ENCODE results near the gene EFHB. TPM values are rescaled to one million over a fixed set of nuclear protein-coding genes. Genes with fewer than 3 reads are reported as not detected.
A peak's percentile ranks its signal among the peaks of the same experiment; 100 is the strongest.

EFHB gene
- 1.7 and 2.0 TPM in 2 replicates for total RNA-seq (ENCODE audit: low replicate concordance)

- Mint-ChIP-seq H3K4me1 (peaks cover 7% of the 10 kb centered on the region), H3K27me3 (ENCODE audit: insufficient read depth, low read depth) (peaks cover 2% of the 10 kb centered on the region), H3K27ac (peak within 1 kb of the TSS; percentile 61), H3K36me3 (no peaks in the 10 kb centered on the region), H3K4me3 (no peak within 1 kb of the TSS), H3K9me3 (no peaks in the 10 kb centered on the region)
- H3K4me1 ChIP-seq = peaks cover 6% of the 10 kb centered on the region
- peak within 1 kb of the TSS; percentile 98 for H2AFZ ChIP-seq (replicated peaks)
- H3K4me3 ChIP-seq = peak within 1 kb of the TSS; percentile 30
- peak; percentile 86 for DNase-seq (ENCODE audit: low spot score)
- no peaks in the 10 kb centered on the region for H3K36me3 ChIP-seq
- H3F3A ChIP-seq (ENCODE audit: low read depth) = no peaks in the 10 kb centered on the region
- no peaks in the 10 kb centered on the region for H4K20me1 ChIP-seq (ENCODE audit: low read depth)
- H3K27ac ChIP-seq = no peak within 1 kb of the TSS
- no peaks in the 10 kb centered on the region for H3K79me2 ChIP-seq (ENCODE audit: low read depth)
- TF ChIP-seq EZH2phosphoT487 (IDR thresholded peaks at IDR 0.05) = no peak
- TF ChIP-seq EZH2 (IDR thresholded peaks at IDR 0.05) = no peak
- TF ChIP-seq CTCF (IDR thresholded peaks at IDR 0.05) = no peak
- H3K27me3 ChIP-seq = no peaks in the 10 kb centered on the region
- no peaks in the 10 kb centered on the region for H3K9me3 ChIP-seq (ENCODE audit: low read depth)
- H3K4me2 ChIP-seq = peak within 1 kb of the TSS; percentile 61
- no peak within 1 kb of the TSS for H3K9ac ChIP-seq
Observed at GRCh38 chr3:19934098-19934566, at the start of gene EFHB. Gene EFHB (minus strand): TSS chr3:19934217. CDS start chr3:19934018, 199 bp downstream.

- H3K27ac Mint-ChIP-seq = no peak overlapping the region
- no peak overlapping the region for H3K4me3 Mint-ChIP-seq
- no peak overlapping the region for H3K4me2 ChIP-seq
- peaks cover 72% of the 10 kb centered on the region for H3K79me2 ChIP-seq (ENCODE audit: low read depth)
- H3K36me3 Mint-ChIP-seq = peaks cover 24% of the 10 kb centered on the region
- no peak overlapping the region for H3K27ac ChIP-seq
- no peaks in the 10 kb centered on the region for H3K4me1 ChIP-seq
- H4K20me1 ChIP-seq (ENCODE audit: low read depth) = peaks cover 26% of the 10 kb centered on the region
- H3F3A ChIP-seq (ENCODE audit: low read depth) = peaks cover 3% of the 10 kb centered on the region
- no peak for TF ChIP-seq CTCF (IDR thresholded peaks at IDR 0.05)
- no peaks in the 10 kb centered on the region for H3K27me3 ChIP-seq
- no peak overlapping the region for H3K9ac ChIP-seq
- H3K27me3 Mint-ChIP-seq (ENCODE audit: insufficient read depth, low read depth) = no peaks in the 10 kb centered on the region
- no peak overlapping the region for H3K4me3 ChIP-seq
- no peak overlapping the region for H2AFZ ChIP-seq (replicated peaks)
- H3K9me3 ChIP-seq (ENCODE audit: low read depth) = no peaks in the 10 kb centered on the region
- no peaks in the 10 kb centered on the region for H3K4me1 Mint-ChIP-seq
- H3K9me3 Mint-ChIP-seq = no peaks in the 10 kb centered on the region
- no peak for DNase-seq (ENCODE audit: low spot score)
- peaks cover 14% of the 10 kb centered on the region for H3K36me3 ChIP-seq
Observed at GRCh38 chr3:19972054-19972453, 38.0 kb upstream of the EFHB start.

- Histone ChIP-seq H3K9me3 (ENCODE audit: low read depth) (no peaks in the 10 kb centered on the region), H3K4me3 (no peak overlapping the region), H3K9ac (no peak overlapping the region), H3K36me3 (peaks cover 5% of the 10 kb centered on the region), H3K79me2 (ENCODE audit: low read depth) (peaks cover 85% of the 10 kb centered on the region), H4K20me1 (ENCODE audit: low read depth) (peaks cover 43% of the 10 kb centered on the region), H2AFZ (replicated peaks) (no peak overlapping the region), H3F3A (ENCODE audit: low read depth) (peaks cover 3% of the 10 kb centered on the region), H3K27me3 (no peaks in the 10 kb centered on the region), H3K4me2 (no peak overlapping the region), H3K27ac (no peak overlapping the region), H3K4me1 (no peaks in the 10 kb centered on the region)
- Mint-ChIP-seq H3K27ac (no peak overlapping the region), H3K4me3 (no peak overlapping the region), H3K4me1 (no peaks in the 10 kb centered on the region), H3K9me3 (no peaks in the 10 kb centered on the region), H3K36me3 (peaks cover 21% of the 10 kb centered on the region), H3K27me3 (ENCODE audit: insufficient read depth, low read depth) (peaks cover 2% of the 10 kb centered on the region)
- no peak for DNase-seq (ENCODE audit: low spot score)
- TF ChIP-seq CTCF (IDR thresholded peaks at IDR 0.05) = no peak
- TF ChIP-seq EZH2phosphoT487 (IDR thresholded peaks at IDR 0.05) = no peak
- TF ChIP-seq EZH2 (IDR thresholded peaks at IDR 0.05) = no peak
Observed at GRCh38 chr3:19970327-19970726, 36.3 kb upstream of the EFHB start.

All from neural progenitor cell (in vitro differentiated cells).